GM10266 (cell line): ENCODE results near the gene TTLL11.

Source experiments
- DNase-seq: peaks from one replicate; pipeline ENCODE4 v3.0.0; 2012; ENCODE audit errors: extremely low spot score
- TF ChIP-seq, protein P1 (sequence below): IDR thresholded peaks from 2 replicates; pipeline ENCODE4 v1.5.1; 2012; ENCODE audit warnings: mild to moderate bottlenecking, low read depth; ENCODE audit not compliant: control insufficient read depth, insufficient read depth; ENCODE audit errors: missing control alignments

The TTLL11 gene

DNA sequence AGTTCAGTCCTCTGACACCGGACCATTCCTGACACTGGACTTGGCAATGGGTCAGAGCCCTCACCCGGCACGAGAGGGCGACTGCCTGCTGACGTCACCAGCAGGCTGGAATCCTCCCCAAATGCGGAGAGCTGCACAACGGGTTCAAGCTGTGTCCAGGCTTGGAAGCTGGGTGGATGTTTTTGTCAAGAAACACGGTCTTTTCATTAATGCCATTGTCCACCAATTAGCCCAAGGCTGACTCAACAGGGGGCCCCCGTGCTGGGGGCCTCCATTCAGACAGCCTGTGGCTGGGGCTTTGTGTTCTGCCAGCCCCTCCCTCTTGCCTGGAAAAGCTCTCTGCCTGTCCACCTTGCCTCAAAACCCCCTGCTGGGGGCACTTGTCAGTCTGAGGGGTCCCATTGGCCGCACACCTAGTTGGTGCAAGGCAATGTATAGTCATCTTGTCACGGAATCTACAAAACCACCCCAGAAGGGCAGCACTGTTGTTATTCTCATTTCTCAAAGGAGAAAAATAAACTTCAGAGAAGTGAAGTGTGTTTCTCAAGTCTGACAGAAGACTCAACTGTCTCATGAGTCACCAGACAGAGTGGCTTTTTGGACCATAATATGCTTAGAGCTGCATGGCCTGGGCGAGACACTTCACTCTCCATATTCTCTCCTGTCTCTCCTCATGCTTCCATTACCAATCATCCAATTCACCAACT is 41.9 kb upstream of the TTLL11 start:
- DNase-seq, result no peak
- TF ChIP-seq, protein P1, sequence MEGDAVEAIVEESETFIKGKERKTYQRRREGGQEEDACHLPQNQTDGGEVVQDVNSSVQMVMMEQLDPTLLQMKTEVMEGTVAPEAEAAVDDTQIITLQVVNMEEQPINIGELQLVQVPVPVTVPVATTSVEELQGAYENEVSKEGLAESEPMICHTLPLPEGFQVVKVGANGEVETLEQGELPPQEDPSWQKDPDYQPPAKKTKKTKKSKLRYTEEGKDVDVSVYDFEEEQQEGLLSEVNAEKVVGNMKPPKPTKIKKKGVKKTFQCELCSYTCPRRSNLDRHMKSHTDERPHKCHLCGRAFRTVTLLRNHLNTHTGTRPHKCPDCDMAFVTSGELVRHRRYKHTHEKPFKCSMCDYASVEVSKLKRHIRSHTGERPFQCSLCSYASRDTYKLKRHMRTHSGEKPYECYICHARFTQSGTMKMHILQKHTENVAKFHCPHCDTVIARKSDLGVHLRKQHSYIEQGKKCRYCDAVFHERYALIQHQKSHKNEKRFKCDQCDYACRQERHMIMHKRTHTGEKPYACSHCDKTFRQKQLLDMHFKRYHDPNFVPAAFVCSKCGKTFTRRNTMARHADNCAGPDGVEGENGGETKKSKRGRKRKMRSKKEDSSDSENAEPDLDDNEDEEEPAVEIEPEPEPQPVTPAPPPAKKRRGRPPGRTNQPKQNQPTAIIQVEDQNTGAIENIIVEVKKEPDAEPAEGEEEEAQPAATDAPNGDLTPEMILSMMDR, result no peak

DNA sequence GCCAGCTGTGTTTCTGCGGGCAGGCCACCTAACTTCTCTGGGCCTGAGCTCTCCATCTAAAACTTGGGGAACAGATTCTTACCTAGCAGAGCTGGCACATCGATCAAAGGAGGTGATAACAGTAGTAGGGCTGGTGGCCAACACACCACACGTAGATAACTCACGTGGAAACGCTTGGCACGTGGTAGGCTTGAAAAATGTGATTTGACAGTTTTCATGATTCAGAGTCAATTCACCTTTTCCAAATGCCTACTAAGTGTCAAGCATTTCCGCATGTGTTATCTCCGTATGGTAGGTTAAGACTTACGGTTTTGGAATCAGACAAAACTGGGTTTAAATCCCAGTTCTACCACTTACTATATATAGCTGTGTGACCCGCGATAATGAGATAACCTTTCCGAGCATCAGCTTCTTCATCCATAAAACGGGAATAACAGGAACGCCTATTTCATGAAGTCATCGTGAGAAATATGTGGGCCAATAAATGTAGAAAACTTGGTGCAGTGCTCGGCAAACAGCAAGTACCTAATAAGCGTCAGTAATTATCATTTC is 41.0 kb upstream of the TTLL11 start:
- DNase-seq, result no peak
- TF ChIP-seq, protein P1, result no peak

DNA sequence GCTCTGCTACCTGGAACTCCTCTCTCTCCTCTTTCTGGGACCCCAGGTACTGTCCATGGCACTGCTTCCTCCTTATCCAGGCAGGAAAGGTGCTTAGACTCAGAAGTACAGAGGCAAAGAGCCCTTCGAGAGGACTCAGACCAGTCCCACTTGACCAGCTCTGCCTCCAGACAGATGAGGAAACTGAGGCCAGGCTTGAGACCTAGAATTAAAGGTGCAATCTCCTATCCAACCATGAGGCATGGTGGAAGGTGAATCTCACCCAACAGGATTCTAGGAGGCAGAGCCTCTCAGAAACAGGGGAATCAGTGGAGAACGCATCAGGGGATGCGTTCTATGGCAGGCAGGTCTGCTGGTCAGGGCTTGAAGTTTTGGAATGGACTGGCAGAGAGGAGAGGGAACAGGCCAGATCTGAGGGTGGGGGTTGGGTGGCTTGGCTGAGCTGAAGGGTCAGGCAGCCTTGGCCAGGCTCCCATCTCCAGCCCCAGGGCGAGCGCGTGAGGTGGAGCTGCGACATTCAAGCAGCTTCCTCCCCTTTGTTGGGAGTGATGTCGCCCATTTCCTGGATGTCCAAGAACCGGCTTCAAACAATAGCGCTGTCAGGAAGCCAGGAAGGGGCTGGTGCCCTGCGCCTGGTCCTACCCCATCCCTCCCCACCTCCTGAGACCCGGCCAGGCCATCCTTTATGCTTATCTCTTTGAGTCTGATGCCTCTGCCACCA is 40.3 kb upstream of the TTLL11 start:
- TF ChIP-seq, protein P1, result no peak
- no peak for DNase-seq

DNA sequence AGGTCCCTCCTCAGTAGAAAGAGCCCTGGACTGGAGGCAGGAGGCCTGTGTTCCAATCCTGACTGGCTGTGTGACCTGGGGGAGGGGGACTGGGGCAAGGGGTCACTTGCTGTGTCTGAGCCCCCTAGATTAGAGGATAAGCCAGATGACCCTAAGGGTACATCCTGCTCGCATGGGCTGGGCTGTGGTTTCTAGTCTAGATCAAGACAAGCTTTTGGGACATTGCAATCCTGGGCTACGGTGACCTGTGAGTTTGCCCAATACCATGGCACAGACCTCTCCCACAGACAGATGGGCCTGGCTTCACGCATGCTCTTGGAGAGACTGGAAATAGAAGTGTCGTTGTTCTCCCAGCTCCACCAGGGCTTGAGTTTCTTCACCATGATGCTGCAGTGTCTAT is 39.4 kb upstream of the TTLL11 start:
- TF ChIP-seq, protein P1, result no peak
- no peak for DNase-seq

DNA sequence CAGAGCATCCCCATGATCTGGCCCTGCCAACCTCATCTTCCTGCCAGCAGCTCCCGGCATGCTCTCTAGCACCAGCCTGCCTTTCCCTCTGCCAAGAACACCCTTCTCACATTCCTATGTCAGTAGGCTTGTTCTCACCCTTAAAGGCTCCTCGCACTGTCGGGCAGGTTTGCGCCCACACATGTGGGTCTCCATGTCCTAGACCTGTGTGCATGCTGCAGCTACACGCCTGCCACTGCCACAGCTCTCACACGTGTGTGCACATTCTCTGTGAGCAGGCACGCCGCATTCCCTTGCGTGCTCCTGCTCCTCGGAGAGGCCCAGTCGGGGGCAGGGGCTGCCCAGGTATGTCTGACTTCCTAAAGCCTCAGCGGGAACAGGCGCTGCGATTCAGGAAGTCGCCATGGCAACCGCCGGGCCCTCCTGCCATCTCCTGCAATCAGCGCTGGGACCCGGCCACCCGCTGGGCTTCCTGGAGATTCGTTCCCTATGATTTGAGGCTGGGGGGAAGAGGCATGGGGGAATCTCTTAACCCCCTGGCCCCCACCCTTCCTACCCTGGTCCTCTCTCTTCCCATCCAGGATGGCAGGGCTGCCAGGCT is 38.4 kb upstream of the TTLL11 start:
- TF ChIP-seq, protein P1, result no peak
- no peak for DNase-seq

DNA sequence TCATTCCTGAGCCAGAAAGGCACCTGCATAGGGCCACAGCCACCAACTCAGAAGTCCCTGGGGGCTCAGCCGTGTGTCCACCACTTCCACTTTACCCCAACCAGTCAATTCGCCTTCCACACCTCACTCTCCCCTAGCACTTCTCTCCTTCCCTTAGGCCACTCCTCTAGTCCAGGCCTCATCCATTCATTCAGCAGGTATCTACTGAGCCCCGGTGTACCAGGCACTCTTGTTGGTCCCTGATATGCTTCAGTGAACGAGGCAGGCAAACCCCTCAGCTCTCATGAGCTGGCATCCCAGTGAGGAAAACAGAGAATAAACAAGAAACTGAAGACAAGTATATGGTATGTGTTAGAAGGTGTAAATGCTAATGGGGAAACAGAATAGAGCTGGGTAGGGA is 37.7 kb upstream of the TTLL11 start:
- DNase-seq, result no peak
- TF ChIP-seq, protein P1, result no peak

DNA sequence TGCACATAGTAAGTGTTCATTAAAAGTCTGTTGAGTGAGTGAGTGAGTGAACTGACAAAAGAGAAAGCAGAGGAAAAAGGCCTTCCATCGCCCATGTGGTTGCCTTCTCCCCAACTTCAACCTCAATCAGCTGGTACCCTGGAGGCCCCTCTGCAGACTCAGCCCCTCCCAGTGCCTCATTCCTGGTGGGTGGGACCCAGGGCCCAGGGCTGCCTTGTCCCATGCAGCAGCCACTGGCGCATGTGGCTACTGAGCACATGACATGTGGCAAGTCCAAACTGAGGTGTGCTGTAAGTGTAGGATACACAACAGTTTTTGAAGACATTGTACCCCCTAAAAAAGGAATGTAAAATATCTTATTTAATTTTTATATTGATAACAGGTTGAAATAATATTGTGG is 36.9 kb upstream of the TTLL11 start:
- TF ChIP-seq, protein P1, result no peak
- no peak for DNase-seq
